ENCODE data around the gene TMEM121B.

TMEM121B gene

DNA sequence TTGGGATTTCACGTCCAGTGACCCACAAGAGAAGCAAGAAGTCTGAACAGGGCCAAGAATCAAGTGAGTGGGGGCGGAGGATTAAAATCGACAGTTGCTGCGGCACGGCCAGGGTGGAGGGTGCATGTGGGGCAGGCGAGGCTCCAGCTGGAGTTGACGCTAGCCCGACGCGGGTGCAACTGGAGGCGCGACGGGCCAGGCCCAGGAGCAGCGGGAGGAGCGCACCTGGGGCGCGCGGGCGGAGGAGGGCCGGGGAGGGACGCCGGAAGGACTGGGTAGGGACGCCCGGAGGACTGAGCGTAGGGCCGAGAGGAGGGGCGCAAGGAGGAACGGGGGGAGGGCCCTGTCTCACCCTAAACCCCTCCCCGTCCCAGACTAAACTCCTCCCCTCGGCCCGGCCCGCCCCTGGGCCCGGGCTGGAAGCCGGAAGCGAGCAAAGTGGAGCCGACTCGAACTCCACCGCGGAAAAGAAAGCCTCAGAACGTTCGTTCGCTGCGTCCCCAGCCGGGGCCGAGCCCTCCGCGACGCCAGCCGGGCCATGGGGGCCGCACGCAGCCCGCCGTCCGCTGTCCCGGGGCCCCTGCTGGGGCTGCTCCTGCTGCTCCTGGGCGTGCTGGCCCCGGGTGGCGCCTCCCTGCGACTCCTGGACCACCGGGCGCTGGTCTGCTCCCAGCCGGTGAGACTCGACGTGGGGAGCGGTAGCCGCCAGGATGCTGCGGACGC, 36.4 kb downstream of the TMEM121B start, which contains the start of gene IL17RA:
IL17RA (plus strand) TSS at position 447 of the 723 bp plus-strand sequence; CDS start at position 539, 92 bp downstream.
- Histone ChIP-seq H3K9me3 (ENCODE audit: control insufficient read depth, insufficient read depth, low read length) (no peaks in the 10 kb centered on the region; the same call in 1 of the 2 replicates), H3K4me1 (ENCODE audit: insufficient read depth, low read length) (no peaks in the 10 kb centered on the region; the same call in 1 of the 2 replicates), H3K36me3 (ENCODE audit: insufficient read depth, low read length) (no peaks in the 10 kb centered on the region), H3K9ac (ENCODE audit: low read depth, low read length) (peak within 1 kb of the TSS; percentile 91)

DNA sequence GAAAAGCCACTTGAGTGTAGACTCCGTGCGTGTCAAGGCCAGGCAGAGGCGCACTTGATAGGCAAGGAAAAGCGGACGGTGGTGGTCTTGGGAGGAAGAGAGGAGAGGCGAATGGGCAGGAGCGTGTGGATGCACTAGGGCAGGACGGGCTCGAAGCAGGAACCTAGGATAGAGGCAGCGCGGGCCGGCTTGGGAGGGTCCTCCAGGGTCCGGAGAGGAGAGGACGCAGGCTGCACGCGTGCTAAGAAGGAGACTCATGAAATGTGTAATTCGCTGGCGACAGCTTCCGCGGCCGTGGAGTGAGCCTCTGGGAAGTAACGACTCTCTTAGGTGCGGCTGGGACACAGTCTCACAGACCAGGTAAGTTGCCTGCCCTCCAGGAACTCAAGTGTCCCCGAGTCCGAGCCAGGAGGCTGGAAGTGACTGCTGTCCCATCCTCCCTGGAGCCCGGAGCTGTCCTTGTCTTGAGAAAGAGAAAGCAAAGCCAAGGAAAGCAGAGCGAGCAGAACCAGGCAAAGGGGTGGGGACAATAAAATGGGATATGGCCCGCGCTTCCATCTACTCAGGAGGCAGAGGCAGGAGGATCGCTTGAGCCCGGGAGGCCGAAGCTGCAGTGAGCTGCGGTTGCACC, 37.2 kb downstream of the TMEM121B start:
- Histone ChIP-seq H3K36me3 (ENCODE audit: insufficient read depth, low read length) (no peaks in the 10 kb centered on the region), H3K9me3 (ENCODE audit: control insufficient read depth, insufficient read depth, low read length) (no peaks in the 10 kb centered on the region; the same call in 1 of the 2 replicates), H3K9ac (ENCODE audit: low read depth, low read length) (peak overlapping the region; percentile 91; the same call in 1 of the 2 replicates), H3K4me1 (ENCODE audit: insufficient read depth, low read length) (no peaks in the 10 kb centered on the region; the same call in 1 of the 2 replicates)

DNA sequence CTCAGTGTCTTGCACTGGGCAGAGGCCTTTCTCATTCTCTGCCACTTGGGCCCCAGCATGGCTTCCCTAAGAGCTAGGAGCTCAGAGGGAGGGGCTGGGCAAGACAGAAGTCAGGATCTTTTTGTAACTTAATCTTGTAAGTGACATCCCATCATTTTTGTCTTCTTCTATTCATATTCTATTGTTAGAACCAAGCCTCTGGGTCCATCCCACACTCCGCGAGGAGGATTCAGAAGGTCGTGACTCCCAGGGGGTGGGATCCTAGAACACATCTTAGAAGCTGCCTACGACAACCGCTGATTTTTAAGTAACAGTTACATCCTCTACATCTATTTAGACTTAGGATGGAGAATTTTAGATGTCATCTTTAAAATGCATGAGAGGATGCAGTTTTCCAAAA, 37.9 kb downstream of the TMEM121B start:
- H3K9ac ChIP-seq (ENCODE audit: low read depth, low read length) = no peak overlapping the region
- H3K9me3 ChIP-seq (ENCODE audit: control insufficient read depth, insufficient read depth, low read length) = no peaks in the 10 kb centered on the region; the same call in 1 of the 2 replicates
- no peaks in the 10 kb centered on the region; the same call in 1 of the 2 replicates for H3K4me1 ChIP-seq (ENCODE audit: insufficient read depth, low read length)
- H3K36me3 ChIP-seq (ENCODE audit: insufficient read depth, low read length) = no peaks in the 10 kb centered on the region

DNA sequence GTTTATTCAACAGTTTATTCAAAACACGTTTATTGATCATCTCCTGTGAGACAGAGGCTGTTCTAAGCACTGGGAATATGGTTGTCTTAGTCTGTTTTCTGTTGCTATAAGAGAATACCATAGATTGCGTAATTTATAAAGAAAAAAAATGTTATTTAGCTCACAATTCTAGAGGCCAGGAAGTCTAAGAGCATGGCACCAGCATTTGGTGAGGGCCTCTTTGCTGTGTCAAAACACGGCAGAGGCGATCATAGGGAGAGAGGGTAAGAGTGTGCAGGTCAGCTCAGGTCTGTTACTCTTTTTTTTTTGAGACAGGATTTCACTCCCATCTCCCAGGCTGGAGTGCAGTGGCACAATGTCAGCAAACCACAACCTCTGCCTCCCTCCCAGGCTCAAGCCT, 41.6 kb downstream of the TMEM121B start:
- H3K36me3 ChIP-seq (ENCODE audit: insufficient read depth, low read length) = no peaks in the 10 kb centered on the region
- no peak overlapping the region for H3K9ac ChIP-seq (ENCODE audit: low read depth, low read length)
- H3K4me1 ChIP-seq (ENCODE audit: insufficient read depth, low read length) = no peaks in the 10 kb centered on the region; the same call in 1 of the 2 replicates
- H3K9me3 ChIP-seq (ENCODE audit: control insufficient read depth, insufficient read depth, low read length) = no peaks in the 10 kb centered on the region

- Histone ChIP-seq H3K36me3 (ENCODE audit: insufficient read depth, low read length) (no peaks in the 10 kb centered on the region), H3K9me3 (ENCODE audit: control insufficient read depth, insufficient read depth, low read length) (no peaks in the 10 kb centered on the region), H3K4me1 (ENCODE audit: insufficient read depth, low read length) (no peaks in the 10 kb centered on the region; the same call in 1 of the 2 replicates), H3K9ac (ENCODE audit: low read depth, low read length) (no peak overlapping the region)
These were observed 43.9 kb downstream of the TMEM121B start for GRCh38 chr22:17077255-17077654.

GRCh38 chr22:17074648-17075002, 46.5 kb downstream of the TMEM121B start:
- H3K9ac ChIP-seq (ENCODE audit: low read depth, low read length) = no peak overlapping the region
- H3K4me1 ChIP-seq (ENCODE audit: insufficient read depth, low read length) = no peaks in the 10 kb centered on the region; the same call in 1 of the 2 replicates
- no peaks in the 10 kb centered on the region for H3K36me3 ChIP-seq (ENCODE audit: insufficient read depth, low read length)
- H3K9me3 ChIP-seq (ENCODE audit: control insufficient read depth, insufficient read depth, low read length) = peaks cover 3% of the 10 kb centered on the region; the same call in 1 of the 2 replicates

- Histone ChIP-seq H3K36me3 (ENCODE audit: insufficient read depth, low read length) (no peaks in the 10 kb centered on the region), H3K9ac (ENCODE audit: low read depth, low read length) (no peak overlapping the region), H3K4me1 (ENCODE audit: insufficient read depth, low read length) (no peaks in the 10 kb centered on the region; the same call in 1 of the 2 replicates), H3K9me3 (ENCODE audit: control insufficient read depth, insufficient read depth, low read length) (peaks cover 3% of the 10 kb centered on the region; the same call in 1 of the 2 replicates)
These were observed 48.3 kb downstream of the TMEM121B start for GRCh38 chr22:17072877-17073276.
